ENCODE measurements around the gene SPRYD7.

Gene SPRYD7

GRCh38 chr13:49877629-49878218 lies 58.4 kb downstream of the SPRYD7 start:
- H3K4me3 ChIP-seq (ENCODE audit: insufficient read length, low read depth), result no peak overlapping the region
- H3K36me3 ChIP-seq (ENCODE audit: insufficient read depth, insufficient read length, low read length), result no peaks in the 10 kb centered on the region
- no peaks in the 10 kb centered on the region for H3K27me3 ChIP-seq (ENCODE audit: insufficient read depth, insufficient read length)
- no peak overlapping the region for H3K9ac ChIP-seq (ENCODE audit: insufficient read length, low read depth)
- DNase-seq (ENCODE audit: low read depth, low spot score), result peak; percentile 2
- H3K4me1 ChIP-seq (ENCODE audit: insufficient read depth, insufficient read length), result no peaks in the 10 kb centered on the region
- peaks cover 23% of the 10 kb centered on the region; the same call in 1 of the 2 replicates for H3K9me3 ChIP-seq (ENCODE audit: insufficient read depth, low read length)
- TF ChIP-seq ZNF274 (IDR thresholded peaks at IDR 0.05; ENCODE audit: low read depth, low read length) (no peak), YY1 (IDR thresholded peaks at IDR 0.05; ENCODE audit: insufficient read depth, insufficient read length) (no peak)

- Histone ChIP-seq H3K9ac (ENCODE audit: insufficient read length, low read depth) (no peak overlapping the region), H3K27me3 (ENCODE audit: insufficient read depth, insufficient read length) (no peaks in the 10 kb centered on the region), H3K36me3 (ENCODE audit: insufficient read depth, insufficient read length, low read length) (no peaks in the 10 kb centered on the region), H3K9me3 (ENCODE audit: insufficient read depth, low read length) (peaks cover 23% of the 10 kb centered on the region; the same call in 1 of the 2 replicates), H3K4me1 (ENCODE audit: insufficient read depth, insufficient read length) (no peaks in the 10 kb centered on the region), H3K4me3 (ENCODE audit: insufficient read length, low read depth) (no peak overlapping the region)
- TF ChIP-seq YY1 (IDR thresholded peaks at IDR 0.05; ENCODE audit: insufficient read depth, insufficient read length) (no peak), ZNF274 (IDR thresholded peaks at IDR 0.05; ENCODE audit: low read depth, low read length) (no peak), SUZ12 (IDR thresholded peaks at IDR 0.05; ENCODE audit: extremely low read depth, insufficient read depth, insufficient read length) (no peak)
- DNase-seq (ENCODE audit: low read depth, low spot score), result no peak
These were observed 61.7 kb downstream of the SPRYD7 start for GRCh38 chr13:49874430-49874829.

GRCh38 chr13:49869519-49869918 lies 66.6 kb downstream of the SPRYD7 start:
- Histone ChIP-seq H3K9ac (ENCODE audit: insufficient read length, low read depth) (no peak overlapping the region), H3K27me3 (ENCODE audit: insufficient read depth, insufficient read length) (no peaks in the 10 kb centered on the region), H3K4me3 (ENCODE audit: insufficient read length, low read depth) (no peak overlapping the region), H3K4me1 (ENCODE audit: insufficient read depth, insufficient read length) (no peaks in the 10 kb centered on the region), H3K36me3 (ENCODE audit: insufficient read depth, insufficient read length, low read length) (no peaks in the 10 kb centered on the region), H3K9me3 (ENCODE audit: insufficient read depth, low read length) (peaks cover 2% of the 10 kb centered on the region; the same call in 1 of the 2 replicates)
- peak; percentile 22 for DNase-seq (ENCODE audit: low read depth, low spot score)
- no peak for TF ChIP-seq ZNF274 (IDR thresholded peaks at IDR 0.05; ENCODE audit: low read depth, low read length)
- TF ChIP-seq SUZ12 (IDR thresholded peaks at IDR 0.05; ENCODE audit: extremely low read depth, insufficient read depth, insufficient read length), result no peak
- TF ChIP-seq YY1 (IDR thresholded peaks at IDR 0.05; ENCODE audit: insufficient read depth, insufficient read length), result no peak

- no peaks in the 10 kb centered on the region for H3K9me3 ChIP-seq (ENCODE audit: insufficient read depth, low read length)
These were observed 68.3 kb downstream of the SPRYD7 start for GRCh38 chr13:49867834-49868233.

GRCh38 chr13:49865218-49865617 lies 70.9 kb downstream of the SPRYD7 start:
- Histone ChIP-seq H3K9ac (ENCODE audit: insufficient read length, low read depth) (no peak overlapping the region), H3K9me3 (ENCODE audit: insufficient read depth, low read length) (no peaks in the 10 kb centered on the region), H3K4me3 (ENCODE audit: insufficient read length, low read depth) (no peak overlapping the region), H3K27me3 (ENCODE audit: insufficient read depth, insufficient read length) (no peaks in the 10 kb centered on the region), H3K36me3 (ENCODE audit: insufficient read depth, insufficient read length, low read length) (no peaks in the 10 kb centered on the region), H3K4me1 (ENCODE audit: insufficient read depth, insufficient read length) (no peaks in the 10 kb centered on the region)
- TF ChIP-seq ZNF274 (IDR thresholded peaks at IDR 0.05; ENCODE audit: low read depth, low read length), result no peak
- TF ChIP-seq SUZ12 (IDR thresholded peaks at IDR 0.05; ENCODE audit: extremely low read depth, insufficient read depth, insufficient read length), result no peak
- TF ChIP-seq YY1 (IDR thresholded peaks at IDR 0.05; ENCODE audit: insufficient read depth, insufficient read length), result no peak
- no peak for DNase-seq (ENCODE audit: low read depth, low spot score)

More at GRCh38 chr13:49867834-49868233, 68.3 kb downstream of the SPRYD7 start:
- no peak overlapping the region for H3K9ac ChIP-seq (ENCODE audit: insufficient read length, low read depth)
- no peaks in the 10 kb centered on the region for H3K27me3 ChIP-seq (ENCODE audit: insufficient read depth, insufficient read length)
- H3K4me3 ChIP-seq (ENCODE audit: insufficient read length, low read depth), result no peak overlapping the region
- no peak for DNase-seq (ENCODE audit: low read depth, low spot score)
- TF ChIP-seq ZNF274 (IDR thresholded peaks at IDR 0.05; ENCODE audit: low read depth, low read length) (no peak), SUZ12 (IDR thresholded peaks at IDR 0.05; ENCODE audit: extremely low read depth, insufficient read depth, insufficient read length) (no peak), YY1 (IDR thresholded peaks at IDR 0.05; ENCODE audit: insufficient read depth, insufficient read length) (no peak)
- no peaks in the 10 kb centered on the region for H3K4me1 ChIP-seq (ENCODE audit: insufficient read depth, insufficient read length)
- H3K36me3 ChIP-seq (ENCODE audit: insufficient read depth, insufficient read length, low read length), result no peaks in the 10 kb centered on the region

GRCh38 chr13:49864509-49864908 lies 71.6 kb downstream of the SPRYD7 start:
- no peak for DNase-seq (ENCODE audit: low read depth, low spot score)
- Histone ChIP-seq H3K9me3 (ENCODE audit: insufficient read depth, low read length) (no peaks in the 10 kb centered on the region), H3K4me3 (ENCODE audit: insufficient read length, low read depth) (no peak overlapping the region), H3K4me1 (ENCODE audit: insufficient read depth, insufficient read length) (no peaks in the 10 kb centered on the region), H3K27me3 (ENCODE audit: insufficient read depth, insufficient read length) (no peaks in the 10 kb centered on the region), H3K9ac (ENCODE audit: insufficient read length, low read depth) (no peak overlapping the region), H3K36me3 (ENCODE audit: insufficient read depth, insufficient read length, low read length) (no peaks in the 10 kb centered on the region)
- TF ChIP-seq ZNF274 (IDR thresholded peaks at IDR 0.05; ENCODE audit: low read depth, low read length), result no peak
- TF ChIP-seq SUZ12 (IDR thresholded peaks at IDR 0.05; ENCODE audit: extremely low read depth, insufficient read depth, insufficient read length), result no peak
- TF ChIP-seq YY1 (IDR thresholded peaks at IDR 0.05; ENCODE audit: insufficient read depth, insufficient read length), result no peak
